ENCODE measurements around the gene ARHGAP28.

ARHGAP28 gene

DNA sequence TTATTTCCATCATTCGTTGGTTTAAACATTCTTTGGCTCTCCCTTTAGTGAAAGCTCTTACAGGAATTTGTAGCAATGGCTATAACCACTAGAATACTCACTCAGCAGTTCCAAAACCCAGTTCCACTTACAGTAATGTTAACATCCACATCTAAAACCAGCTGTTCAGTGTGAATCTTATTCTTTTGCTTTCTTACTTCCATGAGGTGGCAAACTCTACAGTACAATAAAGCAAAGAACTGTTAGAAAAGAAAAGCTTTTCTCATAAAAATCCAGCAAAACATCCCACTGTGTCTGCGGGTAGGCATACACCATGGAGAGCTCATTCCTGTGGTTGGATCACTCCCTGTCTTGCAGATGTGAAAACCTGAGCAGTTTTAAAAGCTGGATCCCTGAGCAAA lies 147.1 kb downstream of the ARHGAP28 start:
- no peak for DNase-seq

DNA sequence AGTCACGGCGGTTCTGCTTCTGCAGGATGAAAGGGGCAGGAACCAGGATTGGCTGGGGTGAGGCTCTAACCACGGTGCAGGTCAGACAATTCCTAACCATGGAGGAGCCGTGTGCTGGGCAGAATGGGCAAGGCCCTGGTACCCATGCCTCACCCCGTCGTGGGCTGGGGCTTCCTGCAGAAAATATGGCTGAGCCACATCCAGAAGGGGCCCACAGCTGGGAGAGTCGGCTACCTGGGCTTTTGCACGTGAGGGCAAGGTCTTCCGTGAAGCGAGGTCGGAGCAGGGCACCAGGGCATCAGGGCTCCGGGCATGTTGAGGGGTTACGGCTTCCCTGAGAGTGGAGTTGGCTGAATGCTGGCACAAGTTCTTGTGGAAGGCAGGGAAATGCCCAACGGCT lies 147.8 kb downstream of the ARHGAP28 start:
- DNase-seq, result no peak

DNA sequence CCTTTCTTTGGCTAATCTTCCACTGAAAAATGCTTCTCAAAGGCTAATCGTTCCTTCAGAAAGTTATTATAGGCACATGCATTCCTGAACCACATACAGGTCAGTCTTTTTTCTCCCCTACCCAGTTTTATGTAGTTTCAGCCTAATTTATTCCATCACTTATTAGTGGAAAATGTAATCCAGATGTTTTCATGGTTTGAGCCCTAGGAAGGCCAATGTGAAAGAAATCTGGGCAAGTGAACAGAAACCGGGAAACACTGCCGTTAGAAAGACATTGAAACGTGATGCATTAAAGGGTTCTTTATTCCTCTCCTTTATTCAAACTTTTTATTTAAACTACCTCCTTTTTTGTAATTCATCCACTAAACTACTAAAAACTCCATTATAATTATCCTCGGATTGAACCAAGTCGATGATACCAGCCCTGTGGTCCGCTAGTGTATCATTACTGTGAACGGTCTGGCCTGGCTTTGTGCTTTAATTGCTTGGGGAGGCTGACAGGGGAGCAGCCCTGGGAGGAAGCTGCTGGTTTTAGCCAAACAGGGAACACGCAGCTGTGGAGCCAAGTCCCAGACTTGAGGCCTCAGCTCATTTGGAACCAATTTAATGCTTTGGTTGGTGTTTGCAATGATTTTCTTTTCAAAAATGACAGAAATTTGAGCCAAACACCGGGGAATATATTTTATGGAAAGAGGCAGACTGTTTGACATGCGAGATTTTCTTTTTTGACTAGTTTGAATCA lies 149.2 kb downstream of the ARHGAP28 start:
- DNase-seq, result no peak

DNA sequence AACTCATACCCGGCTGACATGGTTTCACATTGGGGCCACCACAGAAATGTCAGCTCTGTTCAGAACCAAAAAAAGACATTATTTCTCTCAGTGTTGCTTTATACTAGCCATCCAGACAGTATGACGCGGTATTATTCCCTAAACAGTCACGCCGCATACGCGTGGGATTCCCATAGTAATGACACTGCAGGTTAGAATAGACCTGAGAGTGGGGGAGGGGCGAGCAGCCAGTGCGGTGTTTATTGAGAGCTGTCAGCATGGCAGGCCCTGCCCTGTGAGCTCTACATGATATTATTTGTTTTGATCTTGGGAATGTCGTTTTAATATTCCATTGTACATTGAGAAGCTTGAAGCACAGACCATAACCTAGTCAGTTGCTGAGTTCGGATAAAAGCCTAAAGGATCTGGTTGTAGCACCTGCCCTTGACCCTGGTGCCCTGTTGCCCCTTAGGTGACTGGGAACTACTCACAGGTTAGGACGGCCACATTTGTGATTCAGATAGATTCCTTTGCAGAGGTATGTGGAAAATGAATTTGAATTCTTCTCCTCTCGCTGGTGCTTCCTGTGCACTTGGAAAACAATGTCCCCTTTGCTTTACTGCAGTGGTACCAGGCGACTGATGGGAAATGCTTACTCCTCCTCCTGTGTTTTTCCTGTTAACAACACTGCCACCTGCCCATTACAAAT lies 150.1 kb downstream of the ARHGAP28 start:
- DNase-seq, result no peak

DNA sequence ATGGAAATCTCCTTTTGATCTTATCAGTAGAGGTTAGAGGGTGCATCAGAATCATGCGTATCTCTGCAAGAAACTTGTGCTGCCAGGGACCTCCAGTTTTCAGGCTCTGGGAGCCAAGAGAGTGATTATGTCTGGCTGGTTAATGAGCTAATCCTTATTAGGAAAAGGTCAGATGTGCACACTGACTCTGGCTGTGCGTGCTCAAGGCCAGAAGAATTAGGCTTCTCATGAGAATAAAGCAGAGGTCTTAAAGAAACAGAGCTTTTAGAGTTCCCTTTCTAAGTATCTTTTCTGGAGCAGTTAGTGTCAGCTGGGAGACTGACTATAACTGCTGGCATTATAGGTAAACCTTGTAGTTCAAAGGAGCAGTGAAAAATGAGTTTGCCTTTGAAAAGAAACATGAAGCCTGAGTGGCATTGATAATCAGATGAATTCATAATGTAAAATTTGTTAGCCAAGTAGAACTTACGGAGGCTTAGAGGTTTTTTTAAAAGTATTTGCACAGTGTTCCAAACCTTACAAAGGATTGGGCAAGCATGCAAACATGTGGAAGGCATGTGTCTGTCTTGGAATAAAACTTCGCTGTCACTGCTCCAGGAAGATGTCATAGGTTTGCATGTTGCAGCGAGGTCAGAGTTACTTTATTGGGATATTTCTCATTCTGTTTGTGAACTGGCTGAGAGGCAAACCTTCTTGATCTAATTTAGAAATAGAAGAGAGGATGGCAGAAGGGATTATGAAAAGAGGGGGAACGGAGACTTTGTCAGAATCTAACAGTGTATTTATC lies 151.7 kb downstream of the ARHGAP28 start:
- DNase-seq, result no peak

DNA sequence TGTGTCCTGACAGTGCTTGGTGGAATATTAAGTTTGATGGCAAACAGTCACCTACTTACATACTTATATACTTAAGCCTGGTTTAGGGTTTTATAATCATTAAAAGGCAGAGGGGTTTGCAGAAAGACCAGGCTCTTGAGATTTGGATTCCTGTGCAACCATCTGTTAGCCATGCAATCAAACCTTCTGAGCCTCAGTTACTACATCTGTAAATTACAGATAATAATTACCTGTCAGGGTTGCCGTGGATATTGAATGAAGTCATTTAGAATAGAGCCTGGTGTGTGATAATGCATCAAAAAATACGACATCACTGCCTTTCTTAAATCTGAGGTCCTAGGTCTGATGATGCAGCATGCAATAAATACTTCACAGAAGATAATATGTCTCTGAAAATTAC lies 152.9 kb downstream of the ARHGAP28 start:
- DNase-seq, result no peak

DNA sequence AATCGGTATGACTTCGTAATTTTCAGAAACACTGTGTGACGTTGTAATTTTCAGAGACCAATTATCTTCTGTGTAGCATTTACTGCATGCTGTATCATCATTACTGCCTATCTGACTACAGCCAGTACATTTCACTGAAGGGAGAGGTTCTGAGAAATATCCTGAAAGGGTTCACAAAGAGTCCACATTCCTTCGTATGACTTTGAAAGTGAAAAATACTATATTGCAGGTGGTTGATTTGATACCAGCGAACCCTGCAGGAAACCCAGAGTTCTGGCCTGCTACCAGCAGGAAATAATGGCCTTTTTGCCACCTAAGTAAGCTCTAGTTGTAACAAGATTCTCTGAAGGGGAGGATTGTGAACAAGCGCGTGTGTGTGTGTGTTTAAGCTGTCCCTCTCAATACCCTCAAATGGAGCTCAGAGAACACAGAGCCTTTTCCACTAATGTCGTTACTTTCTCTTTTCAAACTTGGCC lies 155.5 kb downstream of the ARHGAP28 start:
- no peak for DNase-seq

DNA sequence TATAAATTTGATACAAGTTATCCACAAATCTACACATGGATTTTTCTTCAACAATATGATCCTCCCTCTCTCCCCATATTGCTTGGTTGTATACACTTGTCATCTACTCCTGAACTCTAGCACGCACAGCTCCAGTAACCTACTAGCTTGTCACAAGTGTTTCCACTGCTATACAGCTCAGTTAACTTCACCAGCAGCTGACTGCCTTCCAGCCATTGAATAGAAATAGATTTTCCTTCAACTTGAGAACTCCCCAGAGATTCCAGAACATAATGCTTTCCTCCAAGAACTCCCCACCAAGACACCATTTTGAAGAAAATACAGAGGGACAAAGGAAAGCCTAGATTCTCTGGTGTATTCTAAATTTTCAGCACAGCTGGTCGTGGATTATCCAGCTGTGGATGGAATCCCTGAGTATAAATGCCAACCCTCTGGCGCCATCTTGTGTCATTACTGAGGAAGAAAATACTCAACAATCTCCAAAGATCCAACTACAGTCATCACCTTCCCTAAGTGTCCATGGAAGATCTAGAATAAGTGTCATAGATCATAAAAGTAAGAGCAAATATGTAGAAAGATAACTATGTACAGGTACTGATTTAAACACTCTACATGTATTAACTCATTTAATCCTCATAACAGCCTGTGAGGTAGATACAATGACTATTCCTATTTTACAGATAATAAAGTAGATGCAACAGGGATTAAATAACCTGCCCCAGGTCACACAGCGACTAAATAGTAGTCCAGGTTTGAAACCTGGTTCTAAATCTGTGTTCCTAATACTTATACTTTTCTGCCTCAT lies 156.7 kb downstream of the ARHGAP28 start:
- DNase-seq, result no peak

DNA sequence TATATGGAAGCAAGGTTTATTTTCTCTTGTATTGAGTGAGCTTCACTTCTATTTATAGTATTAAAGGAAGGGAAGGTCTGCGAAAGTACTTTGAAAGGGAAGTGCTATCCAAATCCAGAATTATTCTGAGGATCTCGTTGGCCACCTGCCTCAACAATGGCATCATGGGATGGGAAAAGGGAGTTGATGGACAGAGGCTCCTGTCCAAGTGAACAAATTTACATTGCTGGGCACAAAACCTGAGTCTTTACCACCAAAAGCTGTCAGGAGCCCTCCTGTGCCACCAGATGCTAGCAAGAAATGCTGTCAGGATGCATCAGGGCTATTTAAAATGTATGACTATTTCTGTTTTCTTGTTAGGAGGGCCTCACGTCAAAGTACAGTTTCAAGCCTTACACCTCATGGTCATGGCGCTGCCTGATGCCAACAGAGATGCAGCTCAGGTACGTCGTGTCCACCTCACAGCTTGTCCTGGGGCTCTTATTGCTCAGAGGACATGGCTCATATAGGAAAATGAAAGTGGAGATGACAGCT lies 157.3 kb downstream of the ARHGAP28 start:
- DNase-seq, result no peak

DNA sequence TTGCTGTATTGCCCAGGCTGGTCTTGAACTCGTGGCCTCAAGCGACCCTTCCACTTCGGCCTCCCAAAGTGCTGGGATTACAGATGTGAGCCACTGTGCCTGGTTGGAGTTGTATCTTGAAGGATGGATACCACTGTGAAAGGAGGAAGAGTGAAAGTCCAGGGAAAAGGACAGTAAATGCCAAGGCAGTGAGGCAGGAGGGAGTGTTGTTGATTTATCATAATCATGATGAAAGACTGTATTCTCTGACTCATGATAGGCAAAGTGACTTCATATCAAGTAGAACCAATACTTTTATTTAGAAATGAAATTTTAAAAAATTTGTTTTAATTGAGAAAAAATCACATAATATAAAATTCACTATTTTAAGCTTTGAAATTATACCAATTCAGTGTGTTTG lies 162.3 kb downstream of the ARHGAP28 start:
- no peak for DNase-seq

DNA sequence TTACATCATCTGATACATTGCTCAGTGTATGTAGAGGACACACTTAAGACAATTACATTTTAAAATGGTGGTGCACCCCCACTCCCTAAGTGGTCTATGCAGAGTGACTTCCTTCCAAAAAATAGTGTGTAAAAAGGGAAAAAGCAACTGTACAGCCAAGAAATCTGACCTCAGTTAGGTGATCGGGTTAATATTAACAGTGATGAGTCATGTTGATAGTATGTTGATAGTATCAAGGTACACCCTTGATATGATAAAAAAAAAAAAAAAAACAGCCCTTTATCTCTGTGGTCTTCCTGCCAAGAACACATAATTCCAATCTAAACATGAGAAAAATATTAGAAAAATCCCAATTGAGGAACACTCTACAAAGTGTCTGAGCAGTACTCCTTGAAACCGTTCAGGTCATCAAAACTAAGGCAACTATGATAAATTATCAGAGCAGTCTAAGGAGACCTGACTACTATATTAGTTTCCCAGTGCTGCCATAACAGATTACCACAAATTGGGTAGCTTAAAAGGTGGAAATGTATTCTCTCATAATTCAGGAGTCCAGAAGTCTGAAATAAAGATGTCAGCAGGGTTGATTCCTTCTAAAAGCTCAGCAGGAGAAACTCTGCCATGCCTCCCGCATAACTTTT lies 171.9 kb downstream of the ARHGAP28 start:
- no peak for DNase-seq

DNA sequence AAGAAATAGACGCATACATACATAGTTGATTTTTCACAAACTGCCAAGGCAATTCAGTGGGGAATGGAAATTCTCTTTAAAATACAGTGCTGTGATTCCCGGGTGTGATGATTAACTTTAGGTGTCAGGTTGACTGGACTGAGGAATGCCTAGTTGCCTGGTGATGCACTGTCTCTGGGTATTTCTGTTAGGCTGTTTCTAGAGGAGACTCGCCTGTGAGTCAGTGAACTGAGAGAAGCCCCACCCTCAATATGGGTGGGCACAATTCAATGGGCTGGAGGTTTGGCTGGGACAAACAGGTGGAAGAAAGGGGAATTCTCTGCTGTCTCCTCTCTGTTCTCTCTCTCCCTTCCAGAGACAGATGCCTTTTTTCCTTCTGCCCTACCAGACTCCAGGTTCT lies 187.6 kb downstream of the ARHGAP28 start:
- no peak for DNase-seq

DNA sequence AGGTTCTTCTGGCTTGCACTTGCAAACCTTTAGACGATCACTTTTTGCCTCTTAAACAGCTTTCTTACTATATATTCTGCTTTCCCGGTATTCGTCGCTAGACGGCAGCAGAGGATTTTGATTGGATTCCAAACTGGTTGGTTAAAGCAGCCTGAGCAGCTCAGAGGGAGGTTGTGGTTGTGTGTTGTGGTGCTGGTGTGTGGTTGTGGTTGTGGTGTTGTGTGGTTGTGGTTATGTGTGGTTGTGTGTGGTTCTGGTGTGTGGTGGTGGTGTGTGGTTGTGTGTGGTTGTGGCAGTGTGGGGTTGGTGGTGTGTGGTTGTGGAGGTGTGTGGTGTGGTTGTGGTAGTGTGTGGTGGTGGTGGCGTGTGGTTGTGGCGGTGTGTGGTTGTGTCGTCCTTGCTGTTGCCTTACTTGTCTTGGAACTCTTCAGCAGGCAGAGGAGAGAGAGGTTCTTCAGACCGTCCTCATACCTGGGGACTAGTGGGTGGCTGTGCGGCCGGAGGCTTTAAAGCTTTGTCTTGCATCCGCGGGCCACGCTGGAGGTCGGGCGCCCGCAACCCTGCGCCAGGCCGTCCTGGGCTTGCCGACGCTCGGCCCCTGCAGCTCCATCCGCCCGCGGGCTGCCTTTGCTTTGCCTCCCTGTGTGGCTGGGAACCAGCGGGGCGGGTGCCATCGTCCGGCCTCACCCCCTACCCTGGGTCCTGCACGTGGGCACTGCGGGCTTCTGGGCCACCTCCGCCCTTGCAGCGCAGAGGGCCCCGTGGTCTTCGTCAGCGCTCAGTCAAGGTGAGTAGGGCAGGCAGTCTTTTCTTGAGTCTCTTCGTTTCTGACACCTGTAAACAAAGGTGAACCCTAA lies 190.8 kb downstream of the ARHGAP28 start:
- DNase-seq, result no peak

DNA sequence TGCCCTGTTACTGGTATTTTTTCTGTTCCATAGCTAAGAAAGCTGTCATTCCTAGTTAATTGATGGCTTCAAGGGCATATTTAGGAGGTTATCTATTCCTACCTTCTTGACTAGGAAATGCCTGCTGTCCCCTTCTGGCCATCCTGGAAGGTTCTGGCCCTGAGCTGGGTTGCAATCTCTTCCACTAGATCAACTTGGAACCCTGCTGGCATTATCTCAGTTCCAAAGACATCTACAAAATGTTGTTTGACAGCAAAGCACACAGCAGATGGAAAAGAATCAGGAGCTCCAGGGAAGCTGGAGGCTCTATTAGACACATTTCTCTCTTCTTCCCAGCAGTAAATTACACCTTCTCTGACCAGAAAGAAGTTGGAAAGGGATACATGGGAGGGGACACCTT lies 192.1 kb downstream of the ARHGAP28 start:
- DNase-seq, result no peak

DNA sequence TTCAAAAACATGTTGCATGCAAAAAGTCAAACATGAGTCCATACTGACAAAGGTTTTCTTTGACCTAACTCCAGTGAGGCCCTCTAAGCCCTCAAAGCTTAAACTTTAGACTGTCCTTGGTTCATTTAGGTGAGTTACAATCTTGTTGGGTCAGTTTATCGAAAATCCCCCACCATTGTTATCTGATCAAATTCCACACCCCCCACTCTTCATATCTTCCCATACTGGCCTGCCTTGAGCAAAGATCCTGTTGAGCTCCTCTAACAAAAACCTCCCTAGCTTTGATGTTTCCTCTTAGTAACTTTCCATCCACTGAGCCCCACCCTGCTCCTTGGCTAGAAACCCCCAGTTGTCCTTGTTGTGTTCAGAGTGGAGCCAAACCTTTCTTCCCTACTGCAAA lies 193.7 kb downstream of the ARHGAP28 start:
- no peak for DNase-seq

DNA sequence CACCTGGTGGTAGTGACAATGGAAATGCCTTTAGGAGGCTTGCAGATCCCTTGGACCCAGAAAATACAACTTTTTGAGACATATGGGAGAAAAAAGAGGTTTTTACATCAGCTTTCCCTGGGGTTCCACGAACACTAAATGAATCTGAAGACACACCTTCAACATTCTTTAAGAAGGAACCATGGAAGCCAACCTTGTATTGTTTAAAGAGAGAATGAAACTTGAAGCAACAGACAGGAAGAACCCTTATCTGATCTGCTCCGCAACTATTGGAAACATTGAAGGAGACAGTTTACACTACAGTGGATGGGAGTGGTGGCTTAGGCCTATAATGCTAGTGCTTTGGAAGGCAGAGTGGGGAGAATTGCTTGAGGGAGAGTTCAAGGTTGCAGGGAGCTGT lies 197.6 kb downstream of the ARHGAP28 start:
- DNase-seq, result no peak

DNA sequence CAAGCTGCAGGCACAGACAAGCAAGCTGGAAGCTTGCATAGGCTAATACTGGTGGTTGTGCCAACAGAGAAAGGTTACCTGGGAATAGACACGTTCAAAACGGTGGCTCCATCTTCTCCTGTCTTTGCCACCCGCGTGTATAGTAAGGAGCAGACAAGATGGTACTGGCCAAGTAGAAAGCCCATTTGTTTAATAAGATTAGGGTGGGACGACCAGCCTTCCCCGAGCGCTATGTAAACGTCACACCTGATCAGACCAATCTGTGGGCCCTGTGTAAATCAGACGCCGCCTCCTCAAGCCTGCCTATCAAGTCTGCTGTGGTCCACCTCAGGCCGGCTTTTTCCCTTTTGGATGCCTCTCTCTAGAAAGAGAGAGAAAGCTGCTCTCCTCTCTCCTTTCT lies 198.8 kb downstream of the ARHGAP28 start:
- DNase-seq, result no peak

DNA sequence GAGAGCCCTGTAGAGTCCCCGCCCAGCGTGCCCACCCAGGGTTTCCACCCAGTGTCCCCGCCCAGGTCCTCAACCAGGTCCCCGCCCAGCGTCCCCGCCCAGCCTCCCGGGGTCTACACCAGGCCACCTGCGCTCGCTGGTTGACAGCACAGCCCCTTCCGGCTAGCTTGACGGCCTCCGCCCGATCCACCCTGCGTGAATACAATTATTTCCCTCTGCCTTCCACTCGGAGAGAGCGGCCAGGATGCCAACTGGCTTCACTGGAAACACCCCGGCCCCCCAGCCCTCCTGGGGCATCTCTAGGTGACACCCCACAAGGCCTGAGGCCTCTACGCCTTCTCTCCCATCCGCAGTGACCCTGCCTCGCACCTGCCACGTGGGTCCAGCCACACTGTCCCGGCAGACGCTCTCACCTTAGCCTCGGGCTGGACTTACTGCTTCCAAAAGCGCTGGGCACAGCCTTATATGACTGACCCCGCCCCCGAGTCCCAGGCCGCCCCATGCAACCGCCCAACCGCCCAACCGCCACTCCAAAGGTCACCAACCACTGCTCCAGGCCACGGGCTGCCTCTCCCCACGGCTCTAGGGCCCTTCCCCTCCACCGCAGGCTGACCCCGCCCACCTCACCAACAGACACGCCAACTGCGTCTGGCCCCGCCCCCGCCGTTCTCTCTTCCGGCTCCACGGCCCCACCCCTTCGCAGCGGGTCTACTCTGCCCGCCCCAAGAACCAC lies 200.0 kb downstream of the ARHGAP28 start:
- DNase-seq, result no peak

DNA sequence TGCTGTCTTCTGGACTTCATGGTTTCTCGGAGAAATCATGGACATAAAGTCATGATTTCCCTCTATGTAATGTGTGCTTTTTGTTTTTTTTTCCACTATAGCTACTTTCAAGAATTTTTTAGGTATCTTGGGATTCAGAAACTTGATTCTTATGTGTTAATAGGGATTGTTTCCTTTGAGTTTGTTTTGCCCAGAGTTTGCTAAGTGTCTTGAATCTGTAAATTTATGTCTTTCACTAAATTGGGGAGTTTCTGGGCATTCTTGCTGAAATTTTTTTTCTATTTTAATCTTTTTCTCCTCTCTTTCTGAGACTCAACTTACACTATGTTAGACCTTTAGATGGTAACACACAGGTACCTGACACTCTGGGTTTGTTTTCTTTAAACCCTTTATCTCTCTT lies 205.3 kb downstream of the ARHGAP28 start:
- no peak for DNase-seq

DNA sequence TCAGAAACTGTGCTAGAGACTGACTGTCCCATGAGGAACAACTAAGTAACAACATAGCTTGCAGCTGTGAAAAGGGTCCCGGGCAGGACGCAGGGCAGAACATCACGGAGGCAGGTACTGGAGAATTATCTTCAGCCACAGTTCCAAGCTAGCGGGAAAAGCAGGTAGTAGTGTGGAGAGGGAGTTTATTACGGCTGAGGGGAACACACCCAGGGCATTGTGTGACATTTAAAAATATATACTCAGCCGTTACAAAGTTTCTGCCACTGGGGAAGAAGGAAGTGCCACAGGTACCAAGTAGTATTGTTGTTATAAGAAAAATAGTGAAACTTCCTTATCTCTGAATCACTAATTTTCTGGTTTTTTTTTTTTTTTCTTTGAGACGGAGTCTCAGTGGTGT lies 208.5 kb downstream of the ARHGAP28 start:
- no peak for DNase-seq

Measured in stimulated activated CD4-positive, alpha-beta T cell treated with anti-CD3 and anti-CD28 coated beads, Interleukin-12 subunit alpha, Interleukin-12 subunit beta, amount 100 ng/mL, for 4 hours (primary cell).